ENCODE measurements around the gene CDH20.

Gene CDH20

DNA sequence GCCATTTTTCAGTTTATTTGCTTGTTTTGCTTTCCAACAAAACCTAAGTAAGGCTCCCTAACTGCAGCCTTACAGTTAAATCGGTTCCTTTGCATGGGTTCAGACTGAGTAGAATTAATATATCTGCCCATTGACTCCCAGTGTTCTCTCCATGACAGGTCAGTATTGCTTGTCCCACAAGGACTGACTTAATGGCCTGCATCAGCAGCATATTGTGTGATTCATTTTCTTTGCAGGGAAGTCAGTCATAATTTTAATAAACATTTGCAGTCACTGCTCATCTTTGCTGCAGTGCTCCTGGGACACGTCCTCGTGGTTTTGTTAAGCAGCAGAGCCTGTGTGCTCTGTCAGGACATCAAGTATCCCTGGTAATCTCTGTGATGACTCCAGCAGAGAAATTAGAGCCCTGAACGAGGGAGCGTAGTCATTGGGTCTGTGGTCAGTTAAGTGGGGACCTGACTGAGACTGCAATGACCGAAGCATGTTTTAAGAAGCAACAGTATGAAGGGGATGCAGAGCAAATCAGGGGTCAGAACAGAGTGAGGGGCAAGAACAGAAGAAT is 93.3 kb downstream of the CDH20 start:
- TF ChIP-seq, protein P1, sequence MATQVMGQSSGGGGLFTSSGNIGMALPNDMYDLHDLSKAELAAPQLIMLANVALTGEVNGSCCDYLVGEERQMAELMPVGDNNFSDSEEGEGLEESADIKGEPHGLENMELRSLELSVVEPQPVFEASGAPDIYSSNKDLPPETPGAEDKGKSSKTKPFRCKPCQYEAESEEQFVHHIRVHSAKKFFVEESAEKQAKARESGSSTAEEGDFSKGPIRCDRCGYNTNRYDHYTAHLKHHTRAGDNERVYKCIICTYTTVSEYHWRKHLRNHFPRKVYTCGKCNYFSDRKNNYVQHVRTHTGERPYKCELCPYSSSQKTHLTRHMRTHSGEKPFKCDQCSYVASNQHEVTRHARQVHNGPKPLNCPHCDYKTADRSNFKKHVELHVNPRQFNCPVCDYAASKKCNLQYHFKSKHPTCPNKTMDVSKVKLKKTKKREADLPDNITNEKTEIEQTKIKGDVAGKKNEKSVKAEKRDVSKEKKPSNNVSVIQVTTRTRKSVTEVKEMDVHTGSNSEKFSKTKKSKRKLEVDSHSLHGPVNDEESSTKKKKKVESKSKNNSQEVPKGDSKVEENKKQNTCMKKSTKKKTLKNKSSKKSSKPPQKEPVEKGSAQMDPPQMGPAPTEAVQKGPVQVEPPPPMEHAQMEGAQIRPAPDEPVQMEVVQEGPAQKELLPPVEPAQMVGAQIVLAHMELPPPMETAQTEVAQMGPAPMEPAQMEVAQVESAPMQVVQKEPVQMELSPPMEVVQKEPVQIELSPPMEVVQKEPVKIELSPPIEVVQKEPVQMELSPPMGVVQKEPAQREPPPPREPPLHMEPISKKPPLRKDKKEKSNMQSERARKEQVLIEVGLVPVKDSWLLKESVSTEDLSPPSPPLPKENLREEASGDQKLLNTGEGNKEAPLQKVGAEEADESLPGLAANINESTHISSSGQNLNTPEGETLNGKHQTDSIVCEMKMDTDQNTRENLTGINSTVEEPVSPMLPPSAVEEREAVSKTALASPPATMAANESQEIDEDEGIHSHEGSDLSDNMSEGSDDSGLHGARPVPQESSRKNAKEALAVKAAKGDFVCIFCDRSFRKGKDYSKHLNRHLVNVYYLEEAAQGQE (IDR thresholded peaks at IDR 0.05; ENCODE audit: insufficient read depth in 1 of 2, low read depth in 2 of 2, low read length in 2 of 2): no peak
- no peak for TF ChIP-seq TAF1 (IDR thresholded peaks at IDR 0.05; ENCODE audit: borderline replicate concordance, insufficient read depth, low read length)
- TF ChIP-seq SIN3A (IDR thresholded peaks at IDR 0.05; ENCODE audit: borderline replicate concordance, insufficient read depth, low read length): no peak
- TF ChIP-seq POLR2AphosphoS5 (IDR thresholded peaks at IDR 0.05; ENCODE audit: low read depth, low read length): no peak
- no peak for TF ChIP-seq FOXP2 (optimal IDR thresholded peaks at IDR 0.05; ENCODE audit: borderline replicate concordance, extremely low read depth, extremely low read length, insufficient read depth)

DNA sequence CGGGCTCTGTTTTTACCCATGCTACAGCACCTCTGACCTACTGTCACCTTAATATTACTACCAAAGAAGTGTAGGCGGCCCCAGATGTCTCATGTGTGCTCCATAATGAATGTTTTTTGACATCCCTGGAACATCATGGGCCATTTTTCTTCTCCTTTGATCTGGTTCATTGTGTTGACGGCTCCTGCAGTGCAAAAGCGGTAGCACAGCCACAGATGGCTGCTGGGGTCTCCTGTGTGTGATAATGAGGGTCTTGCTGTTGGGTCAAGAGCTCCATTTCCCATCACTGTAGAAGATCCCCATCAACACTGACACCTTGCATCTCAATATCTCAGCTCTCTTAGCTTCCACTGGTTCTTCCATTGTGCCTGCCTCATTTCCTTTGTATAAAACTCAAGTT is 95.0 kb downstream of the CDH20 start:
- TF ChIP-seq POLR2AphosphoS5 (IDR thresholded peaks at IDR 0.05; ENCODE audit: low read depth, low read length) (no peak), SIN3A (IDR thresholded peaks at IDR 0.05; ENCODE audit: borderline replicate concordance, insufficient read depth, low read length) (no peak), TAF1 (IDR thresholded peaks at IDR 0.05; ENCODE audit: borderline replicate concordance, insufficient read depth, low read length) (no peak), FOXP2 (optimal IDR thresholded peaks at IDR 0.05; ENCODE audit: borderline replicate concordance, extremely low read depth, extremely low read length, insufficient read depth) (no peak)
- TF ChIP-seq, protein P1 (IDR thresholded peaks at IDR 0.05; ENCODE audit: insufficient read depth in 1 of 2, low read depth in 2 of 2, low read length in 2 of 2): no peak

DNA sequence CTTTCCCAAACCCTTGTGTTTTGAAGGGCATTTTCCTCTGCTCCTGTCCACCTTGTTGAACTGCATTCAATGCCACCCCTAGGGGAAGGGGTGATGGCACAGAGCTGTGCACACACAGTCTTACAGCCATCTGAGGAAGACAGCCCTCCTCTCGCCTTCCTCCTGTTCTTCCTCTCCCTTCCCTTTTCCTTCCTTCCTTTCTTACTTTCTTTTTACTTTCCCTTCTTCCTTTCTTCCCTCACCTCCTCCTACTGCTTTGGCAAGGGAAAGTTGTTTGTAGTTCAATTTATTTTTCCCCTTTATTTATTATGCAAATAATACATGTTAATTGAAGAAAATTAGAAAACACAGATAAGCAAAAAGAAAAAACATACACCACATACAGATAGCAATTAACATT is 99.4 kb downstream of the CDH20 start:
- TF ChIP-seq TAF1 (IDR thresholded peaks at IDR 0.05; ENCODE audit: borderline replicate concordance, insufficient read depth, low read length) (no peak), FOXP2 (optimal IDR thresholded peaks at IDR 0.05; ENCODE audit: borderline replicate concordance, extremely low read depth, extremely low read length, insufficient read depth) (no peak), POLR2AphosphoS5 (IDR thresholded peaks at IDR 0.05; ENCODE audit: low read depth, low read length) (no peak), SIN3A (IDR thresholded peaks at IDR 0.05; ENCODE audit: borderline replicate concordance, insufficient read depth, low read length) (no peak)
- TF ChIP-seq, protein P1 (IDR thresholded peaks at IDR 0.05; ENCODE audit: insufficient read depth in 1 of 2, low read depth in 2 of 2, low read length in 2 of 2): no peak

DNA sequence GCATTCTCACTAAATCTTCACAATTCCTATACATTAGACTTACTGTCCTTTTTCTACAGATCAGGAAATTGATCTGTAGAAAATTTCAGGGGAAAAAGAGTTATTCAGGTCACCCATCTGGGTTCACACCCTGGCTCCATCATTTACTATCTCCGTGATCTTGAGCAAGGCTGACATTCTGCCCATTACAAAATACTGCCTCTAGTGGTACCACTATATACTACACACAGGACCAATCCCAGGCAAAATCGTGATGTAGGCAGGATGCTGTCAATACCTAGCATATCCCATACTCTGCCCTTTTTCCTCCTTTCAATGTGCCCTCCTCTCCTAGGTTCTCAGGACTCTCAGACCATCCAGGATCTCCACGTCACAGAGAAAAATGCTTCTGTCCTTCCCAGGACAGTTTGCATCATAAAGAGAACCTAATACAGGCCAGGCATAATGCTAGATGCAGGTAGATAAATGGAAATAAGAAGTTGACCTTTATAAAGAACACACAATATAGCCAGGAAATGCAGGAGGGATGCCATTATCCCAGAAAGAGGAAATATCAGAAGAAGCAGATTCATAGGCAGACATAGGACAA is 101.9 kb downstream of the CDH20 start:
- TF ChIP-seq POLR2AphosphoS5 (IDR thresholded peaks at IDR 0.05; ENCODE audit: low read depth, low read length): no peak
- TF ChIP-seq, protein P1 (IDR thresholded peaks at IDR 0.05; ENCODE audit: insufficient read depth in 1 of 2, low read depth in 2 of 2, low read length in 2 of 2): no peak

All from PFSK-1 (cell line).